ENCODE data around the gene SCFD1.

- TF ChIP-seq CTCF (IDR thresholded peaks at IDR 0.05; ENCODE audit: low read depth, low read length, poor library complexity, severe bottlenecking) (no peak), EZH2phosphoT487 (IDR thresholded peaks at IDR 0.05; ENCODE audit: borderline replicate concordance, low read length) (no peak)
Measured at GRCh38 chr14:30728471-30728870, 106.4 kb downstream of the SCFD1 start.

All from DOHH2 (cell line).